ENCODE data around the gene LRMDA.

LRMDA gene

DNA sequence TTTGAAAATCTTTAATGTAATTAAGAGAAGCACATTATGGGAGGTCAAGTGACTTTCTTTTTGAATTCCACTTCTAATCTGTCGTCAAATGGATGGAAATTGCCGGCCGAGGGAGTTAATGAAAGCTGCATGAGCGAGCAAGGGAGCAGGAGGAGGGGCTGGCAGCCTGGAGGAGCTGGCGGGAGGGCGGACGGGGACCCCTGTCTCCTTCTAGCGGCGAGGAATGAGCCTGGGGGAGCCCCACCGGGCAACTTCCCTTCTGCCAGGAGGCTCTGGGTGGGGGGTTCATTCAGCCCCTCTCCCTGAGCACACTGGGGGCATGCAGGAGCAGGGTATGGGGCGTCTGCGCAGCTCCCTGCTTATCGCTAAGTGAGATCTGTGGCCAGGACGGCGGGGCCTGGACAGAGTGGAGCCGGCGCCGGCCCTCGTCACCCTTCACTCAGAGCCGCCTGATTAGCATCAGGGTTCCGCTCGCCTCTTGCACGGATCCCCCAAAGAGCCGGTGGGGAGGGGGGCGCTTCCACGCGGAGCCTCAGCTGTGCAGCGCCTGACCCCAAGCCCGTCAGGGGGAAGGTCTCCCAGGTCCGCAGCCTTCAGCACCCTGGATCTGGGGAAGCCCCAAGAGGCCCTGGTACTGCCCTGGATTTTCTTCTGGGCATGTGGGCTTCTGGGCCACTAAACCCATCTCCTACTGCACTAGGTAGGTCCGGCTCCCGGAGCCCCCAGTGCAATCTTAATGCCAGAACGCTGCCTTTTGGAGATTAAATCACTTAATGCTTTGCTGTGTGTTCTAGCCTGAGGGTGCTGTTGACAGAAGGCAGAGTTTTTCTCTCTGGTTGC is 680.8 kb downstream of the LRMDA start:
- H3K4me2 ChIP-seq (ENCODE audit: low read depth, low read length, poor library complexity, severe bottlenecking), result no peak overlapping the region
- no peak overlapping the region for H3K9ac ChIP-seq (ENCODE audit: low read length)
- H3K9me2 ChIP-seq (replicated peaks; ENCODE audit: insufficient read depth, low read length), result no peaks in the 10 kb centered on the region
- H3K79me2 ChIP-seq (ENCODE audit: insufficient read depth, low read length), result no peaks in the 10 kb centered on the region
- no peaks in the 10 kb centered on the region for H4K20me1 ChIP-seq (ENCODE audit: low read depth, low read length)
- no peak overlapping the region for H2AFZ ChIP-seq (ENCODE audit: low read depth, low read length, severe bottlenecking)
- no peaks in the 10 kb centered on the region for H3K36me3 ChIP-seq (ENCODE audit: low read length)
- H3K9me3 ChIP-seq (ENCODE audit: insufficient read depth, low read length), result no peaks in the 10 kb centered on the region
- H3F3A ChIP-seq (ENCODE audit: insufficient read depth), result no peaks in the 10 kb centered on the region
- no peak overlapping the region for H3K27ac ChIP-seq (ENCODE audit: low read depth, low read length)
- H3K27me3 ChIP-seq (ENCODE audit: low read length), result no peaks in the 10 kb centered on the region
- H3K4me3 ChIP-seq (ENCODE audit: insufficient read depth, low read length, poor library complexity, severe bottlenecking), result no peak overlapping the region
- TF ChIP-seq, protein P1, sequence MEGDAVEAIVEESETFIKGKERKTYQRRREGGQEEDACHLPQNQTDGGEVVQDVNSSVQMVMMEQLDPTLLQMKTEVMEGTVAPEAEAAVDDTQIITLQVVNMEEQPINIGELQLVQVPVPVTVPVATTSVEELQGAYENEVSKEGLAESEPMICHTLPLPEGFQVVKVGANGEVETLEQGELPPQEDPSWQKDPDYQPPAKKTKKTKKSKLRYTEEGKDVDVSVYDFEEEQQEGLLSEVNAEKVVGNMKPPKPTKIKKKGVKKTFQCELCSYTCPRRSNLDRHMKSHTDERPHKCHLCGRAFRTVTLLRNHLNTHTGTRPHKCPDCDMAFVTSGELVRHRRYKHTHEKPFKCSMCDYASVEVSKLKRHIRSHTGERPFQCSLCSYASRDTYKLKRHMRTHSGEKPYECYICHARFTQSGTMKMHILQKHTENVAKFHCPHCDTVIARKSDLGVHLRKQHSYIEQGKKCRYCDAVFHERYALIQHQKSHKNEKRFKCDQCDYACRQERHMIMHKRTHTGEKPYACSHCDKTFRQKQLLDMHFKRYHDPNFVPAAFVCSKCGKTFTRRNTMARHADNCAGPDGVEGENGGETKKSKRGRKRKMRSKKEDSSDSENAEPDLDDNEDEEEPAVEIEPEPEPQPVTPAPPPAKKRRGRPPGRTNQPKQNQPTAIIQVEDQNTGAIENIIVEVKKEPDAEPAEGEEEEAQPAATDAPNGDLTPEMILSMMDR (IDR thresholded peaks at IDR 0.05; ENCODE audit: insufficient read depth, low read length, poor library complexity, severe bottlenecking), result no peak
- TF ChIP-seq EZH2phosphoT487 (conservative IDR thresholded peaks at IDR 0.05; ENCODE audit: low read length), result no peak

DNA sequence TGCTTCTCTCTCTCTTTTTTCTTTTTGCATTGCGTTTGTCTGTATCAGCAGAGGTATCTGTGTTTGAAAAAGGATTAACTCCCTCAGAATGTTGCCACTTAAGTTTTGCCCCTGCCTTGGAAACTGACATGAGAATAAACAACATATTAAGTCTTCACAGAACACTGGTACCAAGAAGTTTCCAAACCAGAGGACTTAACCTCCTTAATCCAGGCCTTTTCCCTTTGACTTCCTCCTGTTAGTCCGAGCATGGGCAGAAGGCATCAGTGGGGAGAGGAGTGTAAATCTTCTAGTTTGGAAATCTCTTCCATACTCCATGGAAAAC is 681.4 kb downstream of the LRMDA start:
- no peaks in the 10 kb centered on the region for H4K20me1 ChIP-seq (ENCODE audit: low read depth, low read length)
- no peak overlapping the region for H3K9ac ChIP-seq (ENCODE audit: low read length)
- H3K27me3 ChIP-seq (ENCODE audit: low read length), result no peaks in the 10 kb centered on the region
- no peak overlapping the region for H2AFZ ChIP-seq (ENCODE audit: low read depth, low read length, severe bottlenecking)
- no peaks in the 10 kb centered on the region for H3K36me3 ChIP-seq (ENCODE audit: low read length)
- no peaks in the 10 kb centered on the region for H3K9me2 ChIP-seq (replicated peaks; ENCODE audit: insufficient read depth, low read length)
- H3K27ac ChIP-seq (ENCODE audit: low read depth, low read length), result no peak overlapping the region
- H3K79me2 ChIP-seq (ENCODE audit: insufficient read depth, low read length), result no peaks in the 10 kb centered on the region
- no peak overlapping the region for H3K4me3 ChIP-seq (ENCODE audit: insufficient read depth, low read length, poor library complexity, severe bottlenecking)
- H3K9me3 ChIP-seq (ENCODE audit: insufficient read depth, low read length), result no peaks in the 10 kb centered on the region
- no peak overlapping the region for H3K4me2 ChIP-seq (ENCODE audit: low read depth, low read length, poor library complexity, severe bottlenecking)
- TF ChIP-seq, protein P1 (IDR thresholded peaks at IDR 0.05; ENCODE audit: insufficient read depth, low read length, poor library complexity, severe bottlenecking), result no peak
- TF ChIP-seq EZH2phosphoT487 (conservative IDR thresholded peaks at IDR 0.05; ENCODE audit: low read length), result no peak
- H3F3A ChIP-seq (ENCODE audit: insufficient read depth), result no peaks in the 10 kb centered on the region

DNA sequence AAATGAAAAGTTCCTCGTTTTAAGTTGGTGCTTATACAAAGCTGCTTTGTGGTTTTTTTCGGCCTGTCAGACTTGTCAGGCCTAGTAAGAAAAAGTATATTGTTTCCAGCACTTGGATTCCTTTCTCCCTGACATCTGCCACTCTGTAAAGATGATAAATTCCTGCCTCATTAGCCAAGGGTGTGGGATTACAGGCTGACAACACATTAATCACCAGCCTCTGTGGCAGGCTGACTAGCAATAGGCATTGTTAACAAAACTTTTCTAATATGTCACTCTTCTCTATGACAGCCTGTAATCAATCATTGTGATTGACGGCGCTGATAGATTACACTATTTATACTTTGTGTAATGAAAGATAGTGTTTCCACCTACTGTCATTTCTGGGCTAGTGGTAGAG is 682.5 kb downstream of the LRMDA start:
- no peak overlapping the region for H2AFZ ChIP-seq (ENCODE audit: low read depth, low read length, severe bottlenecking)
- H3K79me2 ChIP-seq (ENCODE audit: insufficient read depth, low read length), result no peaks in the 10 kb centered on the region
- no peaks in the 10 kb centered on the region for H3K9me2 ChIP-seq (replicated peaks; ENCODE audit: insufficient read depth, low read length)
- H3K36me3 ChIP-seq (ENCODE audit: low read length), result no peaks in the 10 kb centered on the region
- H3K9me3 ChIP-seq (ENCODE audit: insufficient read depth, low read length), result no peaks in the 10 kb centered on the region
- H3F3A ChIP-seq (ENCODE audit: insufficient read depth), result no peaks in the 10 kb centered on the region
- no peak for TF ChIP-seq EZH2phosphoT487 (conservative IDR thresholded peaks at IDR 0.05; ENCODE audit: low read length)
- TF ChIP-seq, protein P1 (IDR thresholded peaks at IDR 0.05; ENCODE audit: insufficient read depth, low read length, poor library complexity, severe bottlenecking), result no peak
- no peaks in the 10 kb centered on the region for H4K20me1 ChIP-seq (ENCODE audit: low read depth, low read length)
- no peak overlapping the region for H3K4me2 ChIP-seq (ENCODE audit: low read depth, low read length, poor library complexity, severe bottlenecking)
- no peak overlapping the region for H3K4me3 ChIP-seq (ENCODE audit: insufficient read depth, low read length, poor library complexity, severe bottlenecking)
- H3K9ac ChIP-seq (ENCODE audit: low read length), result no peak overlapping the region
- H3K27me3 ChIP-seq (ENCODE audit: low read length), result no peaks in the 10 kb centered on the region
- no peak overlapping the region for H3K27ac ChIP-seq (ENCODE audit: low read depth, low read length)

Measured in SU-DHL-6 (cell line).